ENCODE results near the gene UBE2M. TPM values are rescaled to one million over a fixed set of nuclear protein-coding genes. Genes with fewer than 3 reads are reported as not detected.

The UBE2M gene
- total RNA-seq, 1 experiment from 2014 or later, result 127 TPM

GRCh38 chr19:58529405-58529804, 29.0 kb downstream of the UBE2M start:
- Mint-ChIP-seq H3K36me3 (ENCODE audit: insufficient read depth in 1 of 3, low read depth in 3 of 3) (no peaks in the 10 kb centered on the region; a peak in 1 of 7 replicates), H3K27me3 (ENCODE audit: low read depth) (peaks cover 34% of the 10 kb centered on the region), H3K4me3 (no peak overlapping the region), H3K9me3 (no peaks in the 10 kb centered on the region), H3K27ac (no peak overlapping the region), H3K4me1 (peaks cover 10% of the 10 kb centered on the region in 2 experiments)
- no peak overlapping the region for H2BK5ac ChIP-seq (ENCODE audit: insufficient read length, low read length)
- H3K23me2 ChIP-seq (ENCODE audit: insufficient read length, low read depth, low read length, poor library complexity, severe bottlenecking), result no peaks in the 10 kb centered on the region
- no peak overlapping the region for H3K4me2 ChIP-seq (ENCODE audit: insufficient read depth, insufficient read length, low read length)
- H4K8ac ChIP-seq (replicated peaks; ENCODE audit: insufficient read length, low read depth, low read length), result no peak overlapping the region
- TF ChIP-seq CTCF (conservative IDR thresholded peaks at IDR 0.05), result no peak
- H3K9me3 ChIP-seq (ENCODE audit: control insufficient read depth, low read depth, low read length), result no peaks in the 10 kb centered on the region
- no peak overlapping the region for H3K27ac ChIP-seq (ENCODE audit: insufficient read length, low read depth, low read length)
- no peak overlapping the region for H3K23ac ChIP-seq (ENCODE audit: insufficient read length, low read depth, low read length)
- H2AFZ ChIP-seq (ENCODE audit: low read length), result no peak overlapping the region
- H3K4ac ChIP-seq (ENCODE audit: low read depth, low read length), result no peak overlapping the region
- no peak overlapping the region for H2BK15ac ChIP-seq (ENCODE audit: low read depth, low read length)
- WGBS (ENCODE audit: extremely low coverage, insufficient read length, low lambda C conversion rate), result no CpG with 5 or more reads among the region's 3 CpGs
- H2BK12ac ChIP-seq (ENCODE audit: insufficient read length, low read depth, low read length), result no peak overlapping the region
- no peak for DNase-seq
- H2BK120ac ChIP-seq (ENCODE audit: low read depth, low read length, poor library complexity, severe bottlenecking), result no peak overlapping the region
- no peak overlapping the region for H3K18ac ChIP-seq (ENCODE audit: insufficient read length, low read depth, low read length)
- no peak overlapping the region for H3K14ac ChIP-seq (ENCODE audit: insufficient read depth, low read length)
- H2AK5ac ChIP-seq (ENCODE audit: insufficient read length, low read length), result no peak overlapping the region
- no peaks in the 10 kb centered on the region for H3K79me1 ChIP-seq (ENCODE audit: insufficient read depth, low read depth, low read length, poor library complexity, severe bottlenecking)
- no peak overlapping the region for H3K9ac ChIP-seq (ENCODE audit: extremely low read depth, insufficient read length, low read length)
- no peaks in the 10 kb centered on the region for H3K27me3 ChIP-seq (ENCODE audit: insufficient read depth, low read length)
- no peaks in the 10 kb centered on the region for H3K79me2 ChIP-seq (ENCODE audit: insufficient read depth, low read length)
- no peak overlapping the region for H3K56ac ChIP-seq (ENCODE audit: insufficient read length, low read depth, low read length)
- peaks cover 6% of the 10 kb centered on the region; the same call in 1 of the 2 replicates for H3K4me1 ChIP-seq (ENCODE audit: insufficient read depth, low read length)
- H4K20me1 ChIP-seq (ENCODE audit: control insufficient read depth, insufficient read depth, insufficient read length), result no peaks in the 10 kb centered on the region
- H3T11ph ChIP-seq (ENCODE audit: low read length), result no peak overlapping the region
- no peak overlapping the region for H2BK20ac ChIP-seq (ENCODE audit: low read depth, low read length, poor library complexity, severe bottlenecking)
- no peak overlapping the region for H4K91ac ChIP-seq (ENCODE audit: insufficient read length, low read depth, low read length)
- H4K5ac ChIP-seq (ENCODE audit: insufficient read length, low read depth, low read length), result no peak overlapping the region

All from H9 (cell line).